Stimulated activated CD4-positive, alpha-beta T cell treated with anti-CD3 and anti-CD28 coated beads, Interleukin-2, amount 100 ng/mL, for 48 hours (primary cell): ENCODE measurements around the gene PHF21B.
"Not testable (repeated sequence)": the region's sequence is repeated elsewhere in the genome, so short reads cannot be mapped to it uniquely, and the experiment has no call there.

ENCODE experiments used
- DNase-seq, 2 donors: peaks; one replicate each; pipeline ENCODE4 v3.0.0-alpha.2; 2020

The PHF21B gene

GRCh38 chr22:44862981-44863860 is 146.6 kb downstream of the PHF21B start:
- no peak for DNase-seq

GRCh38 chr22:44862281-44862680 is 147.5 kb downstream of the PHF21B start:
- DNase-seq: no peak

- DNase-seq: no peak
Observed at GRCh38 chr22:44861245-44861644, 148.6 kb downstream of the PHF21B start.

- DNase-seq: no peak
Observed at GRCh38 chr22:44860311-44860710, 149.5 kb downstream of the PHF21B start.

GRCh38 chr22:44859641-44860040 is 150.2 kb downstream of the PHF21B start:
- DNase-seq: no peak

- not testable (repeated sequence) for DNase-seq
Observed at GRCh38 chr22:44858819-44859218, 151.0 kb downstream of the PHF21B start.

- DNase-seq: no peak
Observed at GRCh38 chr22:44855855-44856254, 153.9 kb downstream of the PHF21B start.

GRCh38 chr22:44854641-44855040 is 155.2 kb downstream of the PHF21B start:
- DNase-seq: not testable (repeated sequence)

- no peak for DNase-seq
Observed at GRCh38 chr22:44850946-44851345, 158.9 kb downstream of the PHF21B start.

- DNase-seq: no peak
Observed at GRCh38 chr22:44848791-44849420, 160.9 kb downstream of the PHF21B start.

GRCh38 chr22:44848296-44848741 is 161.5 kb downstream of the PHF21B start:
- DNase-seq: no peak

- no peak for DNase-seq
Observed at GRCh38 chr22:44847892-44848291, 161.9 kb downstream of the PHF21B start.

GRCh38 chr22:44847380-44847779 is 162.4 kb downstream of the PHF21B start:
- no peak for DNase-seq

- DNase-seq: no peak
Observed at GRCh38 chr22:44846726-44847275, 163.0 kb downstream of the PHF21B start.

GRCh38 chr22:44845796-44846720 is 163.7 kb downstream of the PHF21B start:
- DNase-seq: no peak

- no peak for DNase-seq
Observed at GRCh38 chr22:44845191-44845590, 164.6 kb downstream of the PHF21B start.

GRCh38 chr22:44842417-44842816 is 167.4 kb downstream of the PHF21B start:
- no peak for DNase-seq

- no peak for DNase-seq
Observed at GRCh38 chr22:44840611-44841322, 169.0 kb downstream of the PHF21B start.

- DNase-seq: no peak
Observed at GRCh38 chr22:44839721-44840120, 170.1 kb downstream of the PHF21B start.

- DNase-seq: no peak
Observed at GRCh38 chr22:44839061-44839460, 170.7 kb downstream of the PHF21B start.

- DNase-seq: no peak
Observed at GRCh38 chr22:44838316-44839016, 171.3 kb downstream of the PHF21B start.
